Adrenal gland (tissue), 5 donors: ENCODE data around the gene METTL2A.

Experiments
- POLR2A ChIP-seq, 2 donors: fragments of 450-650 bp; IDR thresholded peaks; one replicate each; pipeline ENCODE4 v1.6.1; 2017; ENCODE audit warnings: antibody characterized with exemption in 2 of 2, mild to moderate bottlenecking in 2 of 2, moderate library complexity in 1 of 2
- TF ChIP-seq, protein P1 (sequence below), 6 experiments: fragments of 450-650 bp in 4 of 6; fragments of 200-600 bp in 2 of 6; sonication (generic) in 1 of 6; IDR thresholded peaks; 1 replicate in 5 of 6; 2 replicates in 1 of 6; pipeline versions ENCODE4 v1.5.1 to v1.8.0; 2016 to 2021; ENCODE audit warnings: antibody characterized with exemption in 6 of 6, mild to moderate bottlenecking in 2 of 6, moderate library complexity in 1 of 6
- donor health status: DM: no; HTN: no; CAD: no.

DNA sequence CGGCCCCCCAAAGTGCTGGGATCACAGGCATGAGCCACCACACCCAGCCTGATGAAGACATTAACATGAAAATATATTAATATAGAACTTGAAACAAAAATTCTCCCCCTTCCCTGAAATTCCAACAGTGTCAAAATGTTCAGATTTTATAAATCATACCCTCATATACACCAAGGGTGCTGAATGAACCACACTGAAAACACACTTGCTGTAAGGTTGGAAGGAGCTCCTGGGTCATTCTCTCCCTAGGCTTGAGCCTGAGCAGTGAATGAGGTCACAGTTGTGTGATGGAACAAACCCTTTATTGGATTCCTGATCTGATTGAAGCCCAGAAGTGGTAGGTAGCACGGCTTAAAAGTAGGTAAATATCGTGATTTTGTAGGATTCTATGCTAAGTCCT, 43.4 kb upstream of the METTL2A start, which contains the start of gene EFCAB3:
- TF ChIP-seq POLR2A (IDR thresholded peaks at IDR 0.05), result no peak
- TF ChIP-seq, protein P1, sequence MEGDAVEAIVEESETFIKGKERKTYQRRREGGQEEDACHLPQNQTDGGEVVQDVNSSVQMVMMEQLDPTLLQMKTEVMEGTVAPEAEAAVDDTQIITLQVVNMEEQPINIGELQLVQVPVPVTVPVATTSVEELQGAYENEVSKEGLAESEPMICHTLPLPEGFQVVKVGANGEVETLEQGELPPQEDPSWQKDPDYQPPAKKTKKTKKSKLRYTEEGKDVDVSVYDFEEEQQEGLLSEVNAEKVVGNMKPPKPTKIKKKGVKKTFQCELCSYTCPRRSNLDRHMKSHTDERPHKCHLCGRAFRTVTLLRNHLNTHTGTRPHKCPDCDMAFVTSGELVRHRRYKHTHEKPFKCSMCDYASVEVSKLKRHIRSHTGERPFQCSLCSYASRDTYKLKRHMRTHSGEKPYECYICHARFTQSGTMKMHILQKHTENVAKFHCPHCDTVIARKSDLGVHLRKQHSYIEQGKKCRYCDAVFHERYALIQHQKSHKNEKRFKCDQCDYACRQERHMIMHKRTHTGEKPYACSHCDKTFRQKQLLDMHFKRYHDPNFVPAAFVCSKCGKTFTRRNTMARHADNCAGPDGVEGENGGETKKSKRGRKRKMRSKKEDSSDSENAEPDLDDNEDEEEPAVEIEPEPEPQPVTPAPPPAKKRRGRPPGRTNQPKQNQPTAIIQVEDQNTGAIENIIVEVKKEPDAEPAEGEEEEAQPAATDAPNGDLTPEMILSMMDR (IDR thresholded peaks at IDR 0.05), result no peak
